ENCODE measurements around the gene RAPGEF5.

RAPGEF5 gene

DNA sequence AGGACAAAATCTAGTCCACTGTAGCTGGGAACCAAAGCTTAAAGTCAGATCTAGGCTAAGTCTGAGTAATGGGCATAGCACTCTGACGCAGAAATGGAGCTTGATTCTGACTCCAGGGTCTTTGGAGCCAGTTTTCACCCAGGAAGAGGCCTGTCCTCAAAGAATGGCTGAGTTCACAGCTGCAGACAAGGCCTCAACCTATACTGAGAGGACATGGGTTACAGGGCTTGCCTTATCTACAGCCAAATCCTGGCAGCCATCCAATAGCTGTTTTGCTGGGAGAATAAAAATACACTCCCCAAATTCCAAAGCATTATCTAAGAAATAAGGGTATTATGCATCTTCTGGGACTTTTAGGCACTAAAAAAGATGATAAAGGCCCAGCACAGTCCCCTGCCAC lies 154.8 kb downstream of the RAPGEF5 start:
- no peak for DNase-seq (ENCODE audit: low spot score)
- TF ChIP-seq, protein P1, sequence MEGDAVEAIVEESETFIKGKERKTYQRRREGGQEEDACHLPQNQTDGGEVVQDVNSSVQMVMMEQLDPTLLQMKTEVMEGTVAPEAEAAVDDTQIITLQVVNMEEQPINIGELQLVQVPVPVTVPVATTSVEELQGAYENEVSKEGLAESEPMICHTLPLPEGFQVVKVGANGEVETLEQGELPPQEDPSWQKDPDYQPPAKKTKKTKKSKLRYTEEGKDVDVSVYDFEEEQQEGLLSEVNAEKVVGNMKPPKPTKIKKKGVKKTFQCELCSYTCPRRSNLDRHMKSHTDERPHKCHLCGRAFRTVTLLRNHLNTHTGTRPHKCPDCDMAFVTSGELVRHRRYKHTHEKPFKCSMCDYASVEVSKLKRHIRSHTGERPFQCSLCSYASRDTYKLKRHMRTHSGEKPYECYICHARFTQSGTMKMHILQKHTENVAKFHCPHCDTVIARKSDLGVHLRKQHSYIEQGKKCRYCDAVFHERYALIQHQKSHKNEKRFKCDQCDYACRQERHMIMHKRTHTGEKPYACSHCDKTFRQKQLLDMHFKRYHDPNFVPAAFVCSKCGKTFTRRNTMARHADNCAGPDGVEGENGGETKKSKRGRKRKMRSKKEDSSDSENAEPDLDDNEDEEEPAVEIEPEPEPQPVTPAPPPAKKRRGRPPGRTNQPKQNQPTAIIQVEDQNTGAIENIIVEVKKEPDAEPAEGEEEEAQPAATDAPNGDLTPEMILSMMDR (IDR thresholded peaks at IDR 0.05; ENCODE audit: extremely low read depth, missing control alignments), result no peak

DNA sequence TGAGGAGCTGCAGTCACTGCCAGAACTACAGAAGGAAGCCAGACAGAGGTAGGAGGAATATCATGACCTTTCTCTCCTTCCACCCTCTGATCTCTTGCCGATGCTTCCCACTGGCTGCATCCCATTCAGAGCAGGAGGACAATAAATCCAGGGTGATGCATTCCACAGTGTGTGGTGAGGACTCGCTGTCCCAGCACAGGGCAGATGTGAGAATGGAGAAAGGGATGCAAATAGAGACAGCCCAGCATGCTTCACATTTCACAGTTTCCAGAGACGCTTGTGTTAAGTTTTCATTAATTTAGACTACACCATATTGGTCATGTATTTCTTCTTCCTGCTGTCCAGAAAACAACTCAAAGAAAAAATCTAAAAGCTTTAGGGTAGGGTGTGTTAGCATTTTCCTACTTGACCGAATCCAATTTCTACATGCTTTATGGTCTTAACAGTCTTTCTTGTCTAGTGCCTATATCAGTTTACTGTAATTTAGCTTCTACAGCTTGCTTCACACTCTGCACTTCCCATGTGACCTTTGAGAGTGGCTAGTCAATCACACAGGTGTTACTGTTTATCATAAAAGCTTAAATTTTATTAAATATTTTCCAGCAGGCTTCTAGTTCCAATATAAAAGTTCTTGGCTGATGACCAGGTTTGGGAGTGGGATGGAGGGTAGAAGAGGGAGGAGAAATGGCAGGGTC lies 155.6 kb downstream of the RAPGEF5 start:
- TF ChIP-seq, protein P1 (IDR thresholded peaks at IDR 0.05; ENCODE audit: extremely low read depth, missing control alignments), result no peak
- no peak for DNase-seq (ENCODE audit: low spot score)

DNA sequence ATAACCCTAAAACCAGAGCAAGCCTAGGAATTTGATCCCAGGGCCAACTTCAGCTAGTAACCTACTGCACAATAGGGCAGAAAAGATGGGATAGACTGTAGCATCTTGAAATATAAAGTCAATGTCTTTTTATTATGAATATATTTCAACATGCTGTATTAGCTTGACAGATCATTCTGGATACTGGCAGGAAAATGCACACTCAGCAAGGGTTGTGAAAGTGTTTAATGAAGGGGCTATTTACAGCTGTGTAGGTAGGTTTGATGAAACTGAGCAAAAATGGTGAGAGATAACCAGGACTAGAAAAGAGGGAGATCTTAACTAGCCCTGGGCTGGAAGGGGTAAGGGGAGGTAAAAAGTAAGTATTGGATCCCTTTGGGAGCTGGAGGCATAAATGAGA lies 156.2 kb downstream of the RAPGEF5 start:
- DNase-seq (ENCODE audit: low spot score), result no peak
- TF ChIP-seq, protein P1 (IDR thresholded peaks at IDR 0.05; ENCODE audit: extremely low read depth, missing control alignments), result no peak

DNA sequence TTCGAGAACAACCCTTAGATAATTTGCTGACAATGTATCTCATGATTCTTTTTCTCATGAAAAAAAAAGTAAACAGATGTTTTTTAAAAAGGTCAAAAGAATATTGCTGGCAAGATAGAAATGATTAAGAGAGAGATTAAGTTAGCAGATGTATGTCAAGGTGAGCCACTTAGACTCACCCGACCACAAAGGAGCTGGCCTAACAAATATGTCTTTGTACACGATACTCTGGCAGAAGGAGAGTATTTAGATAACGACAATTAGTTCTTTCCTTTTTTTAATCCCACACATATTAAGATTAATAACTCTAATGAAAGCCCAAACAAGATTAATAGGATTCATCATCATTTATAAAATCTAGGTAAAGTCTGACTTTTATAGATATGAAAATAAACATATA lies 156.7 kb downstream of the RAPGEF5 start:
- DNase-seq (ENCODE audit: low spot score), result no peak
- TF ChIP-seq, protein P1 (IDR thresholded peaks at IDR 0.05; ENCODE audit: extremely low read depth, missing control alignments), result no peak

DNA sequence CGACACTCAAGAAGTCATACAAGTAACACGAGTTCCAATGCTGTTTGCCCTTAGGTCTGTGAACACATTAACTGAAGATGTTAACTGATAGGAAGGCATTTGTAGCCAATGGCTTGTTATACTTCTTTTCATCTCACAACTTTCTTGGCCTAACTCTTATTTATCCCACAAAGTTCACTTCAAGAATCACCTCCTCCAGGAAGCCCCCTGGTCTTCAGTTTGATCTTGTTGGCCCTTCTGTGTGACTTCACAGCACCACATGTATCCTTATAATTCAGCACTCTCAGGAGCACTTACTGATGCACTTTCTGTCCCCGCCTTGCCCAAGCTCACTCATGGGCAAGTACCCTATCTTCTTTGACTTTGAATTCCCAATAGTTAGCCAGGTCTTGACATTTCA lies 159.6 kb downstream of the RAPGEF5 start:
- TF ChIP-seq, protein P1 (IDR thresholded peaks at IDR 0.05; ENCODE audit: extremely low read depth, missing control alignments), result no peak
- no peak for DNase-seq (ENCODE audit: low spot score)

DNA sequence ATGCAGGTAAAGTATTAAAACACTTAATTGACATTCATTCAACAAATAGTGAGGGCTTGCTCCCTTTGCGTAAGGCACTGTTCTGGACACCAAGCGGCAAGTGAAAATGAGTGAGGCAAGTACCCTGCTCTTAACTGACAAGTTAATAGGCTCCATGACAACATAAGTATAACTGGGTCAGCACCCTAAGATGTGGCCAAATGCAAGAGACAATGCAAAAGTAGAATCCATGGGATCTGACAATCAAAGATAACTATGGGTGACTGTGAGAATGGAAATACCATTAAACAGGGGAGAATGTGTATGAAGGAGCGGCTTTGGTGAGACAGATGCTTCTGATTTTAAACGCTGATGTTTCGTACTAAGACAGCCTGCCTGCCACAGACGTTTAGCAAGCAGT lies 160.5 kb downstream of the RAPGEF5 start:
- no peak for DNase-seq (ENCODE audit: low spot score)
- TF ChIP-seq, protein P1 (IDR thresholded peaks at IDR 0.05; ENCODE audit: extremely low read depth, missing control alignments), result no peak

DNA sequence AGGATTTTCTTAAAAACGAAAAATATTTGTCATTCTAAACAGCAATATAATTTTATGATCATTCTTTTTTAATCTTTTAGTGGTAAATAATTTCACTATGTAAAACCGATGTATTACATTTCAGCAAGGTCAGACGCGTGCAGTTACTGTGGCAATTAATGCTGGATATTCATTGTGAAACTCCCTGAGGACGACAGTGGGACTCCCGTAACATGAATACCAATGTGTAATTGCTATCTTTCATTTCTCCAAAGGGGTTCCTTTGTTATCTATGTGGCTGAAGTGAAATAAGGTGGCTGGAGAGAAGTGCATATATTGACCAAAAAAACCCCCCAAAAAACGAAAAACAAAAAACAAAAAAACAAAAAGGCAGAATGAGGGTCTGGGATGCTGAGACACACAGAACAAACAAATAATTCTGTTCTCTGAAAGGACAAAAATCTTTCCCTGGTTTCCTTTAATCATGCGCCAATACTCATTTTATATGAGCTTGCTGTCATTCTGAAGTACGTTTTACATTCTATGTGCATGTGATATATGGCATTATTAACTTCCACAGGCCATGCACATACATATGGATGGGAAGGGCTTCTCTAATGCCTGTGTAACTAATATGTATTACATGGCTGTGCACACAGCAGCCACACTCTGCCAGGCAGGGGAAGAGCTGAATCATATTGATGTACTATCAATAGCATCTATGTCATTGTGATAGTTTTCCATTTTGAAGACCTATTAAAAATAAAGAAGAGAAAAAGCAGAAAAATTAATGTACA lies 161.4 kb downstream of the RAPGEF5 start:
- no peak for DNase-seq (ENCODE audit: low spot score)
- TF ChIP-seq, protein P1 (IDR thresholded peaks at IDR 0.05; ENCODE audit: extremely low read depth, missing control alignments), result no peak
